NCI-H524 treated with DMSO at 0.1 percent for 48 hours (cell line): ENCODE data around the gene CDK18.

Experiments
- DNase-seq: peaks from one replicate; lab custom pipeline; 2025; lab: John Stamatoyannopoulos, UW

The CDK18 gene

DNA sequence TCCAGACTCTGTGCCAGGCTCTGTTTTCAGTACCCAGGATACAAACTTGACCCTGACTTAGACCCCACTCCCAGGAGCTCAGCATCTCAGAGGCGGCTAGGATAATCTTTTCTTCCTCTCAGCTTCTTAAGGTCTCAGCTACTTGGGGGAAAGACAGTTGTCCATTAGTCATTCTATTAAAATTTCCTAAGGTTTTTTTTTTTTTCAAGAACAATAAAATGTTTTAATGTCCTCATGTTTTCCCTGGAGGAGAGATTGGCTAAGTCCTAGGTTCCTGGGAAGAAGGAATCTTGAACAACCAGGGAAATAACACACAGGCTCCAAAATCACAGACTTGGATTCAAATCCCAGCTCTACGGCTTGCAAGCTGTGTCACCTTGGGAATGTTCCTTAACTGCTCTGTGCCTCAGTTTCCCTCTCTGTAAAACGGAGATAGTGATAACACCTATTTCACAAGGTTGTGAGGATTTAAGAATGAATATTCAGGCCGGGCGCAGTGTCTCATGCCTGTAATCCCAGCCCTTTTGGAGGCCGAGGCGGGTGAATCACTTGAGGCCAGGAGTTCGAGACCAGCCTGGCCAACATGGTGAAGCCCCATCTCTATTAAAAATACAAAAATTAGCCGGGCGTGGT, 33.0 kb downstream of the CDK18 start:
- DNase-seq: no peak

DNA sequence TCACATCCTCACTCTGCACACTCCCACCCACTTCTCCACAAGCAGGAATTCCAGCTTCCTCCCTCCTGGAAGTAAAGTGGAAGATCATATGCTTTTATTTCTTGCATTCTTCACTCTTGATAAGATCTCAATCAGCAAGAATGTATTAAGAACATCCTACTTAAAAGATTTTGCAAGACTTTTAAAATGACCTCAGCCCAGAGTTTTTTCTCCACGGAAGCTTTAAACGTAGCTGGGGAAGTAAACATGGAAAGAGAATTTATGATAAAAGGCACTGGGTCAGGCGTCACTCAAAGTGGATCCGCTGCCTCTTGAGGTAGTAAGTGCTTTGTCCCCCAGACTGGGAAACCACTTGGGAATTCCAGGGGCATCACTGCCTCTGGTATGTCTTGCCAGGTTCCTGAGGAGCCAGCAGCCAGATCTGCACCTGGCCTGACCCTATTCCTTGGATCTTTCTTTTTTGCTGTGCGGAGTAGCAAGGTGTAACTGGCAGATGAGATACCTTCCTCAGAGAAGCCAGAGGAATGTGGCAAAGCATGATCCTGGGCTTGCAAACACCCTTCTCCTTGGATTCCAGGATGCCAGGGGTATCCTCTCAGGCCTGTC, 33.9 kb downstream of the CDK18 start:
- no peak for DNase-seq

DNA sequence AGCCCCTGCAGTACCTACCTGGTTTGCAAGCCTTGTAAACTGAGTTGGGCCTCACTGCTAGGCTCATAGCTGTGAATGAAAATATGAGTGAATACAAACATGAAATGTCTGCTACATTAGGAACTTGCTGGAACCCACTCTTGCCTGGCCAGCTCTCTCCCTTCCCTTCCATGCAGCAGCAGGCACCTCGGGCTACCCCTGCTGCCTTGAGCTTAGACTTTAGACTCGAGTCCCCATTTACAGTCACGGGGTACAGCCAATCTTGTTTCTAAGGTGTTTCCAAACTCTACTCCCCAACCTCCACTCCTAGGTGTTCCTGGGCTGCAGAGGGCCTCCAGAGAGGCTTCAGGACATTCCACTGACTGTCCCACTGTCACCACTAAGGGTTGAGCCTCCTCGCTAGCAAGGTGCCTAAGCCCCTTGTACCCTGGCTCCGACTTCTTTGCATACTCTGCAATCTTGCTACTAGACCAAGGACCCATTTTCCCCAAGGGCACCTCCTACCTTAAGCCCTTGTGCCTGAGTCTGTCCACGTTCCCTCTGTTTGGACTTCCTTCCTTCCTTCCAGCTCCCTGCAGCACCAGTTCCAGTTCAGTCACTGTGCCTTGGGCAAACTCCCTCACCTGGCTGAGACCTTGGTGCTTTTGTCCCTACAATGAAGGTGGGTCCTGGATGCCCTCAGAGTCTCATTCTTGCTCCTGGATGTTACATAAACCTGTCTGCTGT, 36.9 kb downstream of the CDK18 start:
- DNase-seq: no peak

DNA sequence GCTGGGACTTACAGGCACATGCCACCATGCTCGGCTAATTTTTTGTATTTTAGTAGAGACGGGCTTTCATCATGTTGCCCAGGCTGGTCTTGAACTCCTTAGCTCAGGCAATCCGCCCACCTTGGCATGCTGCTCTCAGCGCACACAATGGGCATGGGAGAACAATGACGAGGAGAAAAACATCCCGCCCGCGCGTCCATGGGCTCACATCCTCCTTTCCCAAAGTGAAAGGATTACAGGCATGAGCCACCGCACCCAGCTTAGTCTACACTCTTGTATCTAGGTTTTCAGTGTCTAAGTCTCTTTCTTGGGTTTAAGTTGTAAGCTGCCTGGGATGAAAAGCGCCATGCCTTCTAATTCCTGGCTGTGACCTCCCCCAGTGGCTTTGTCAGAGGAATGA, 37.9 kb downstream of the CDK18 start:
- DNase-seq: no peak

DNA sequence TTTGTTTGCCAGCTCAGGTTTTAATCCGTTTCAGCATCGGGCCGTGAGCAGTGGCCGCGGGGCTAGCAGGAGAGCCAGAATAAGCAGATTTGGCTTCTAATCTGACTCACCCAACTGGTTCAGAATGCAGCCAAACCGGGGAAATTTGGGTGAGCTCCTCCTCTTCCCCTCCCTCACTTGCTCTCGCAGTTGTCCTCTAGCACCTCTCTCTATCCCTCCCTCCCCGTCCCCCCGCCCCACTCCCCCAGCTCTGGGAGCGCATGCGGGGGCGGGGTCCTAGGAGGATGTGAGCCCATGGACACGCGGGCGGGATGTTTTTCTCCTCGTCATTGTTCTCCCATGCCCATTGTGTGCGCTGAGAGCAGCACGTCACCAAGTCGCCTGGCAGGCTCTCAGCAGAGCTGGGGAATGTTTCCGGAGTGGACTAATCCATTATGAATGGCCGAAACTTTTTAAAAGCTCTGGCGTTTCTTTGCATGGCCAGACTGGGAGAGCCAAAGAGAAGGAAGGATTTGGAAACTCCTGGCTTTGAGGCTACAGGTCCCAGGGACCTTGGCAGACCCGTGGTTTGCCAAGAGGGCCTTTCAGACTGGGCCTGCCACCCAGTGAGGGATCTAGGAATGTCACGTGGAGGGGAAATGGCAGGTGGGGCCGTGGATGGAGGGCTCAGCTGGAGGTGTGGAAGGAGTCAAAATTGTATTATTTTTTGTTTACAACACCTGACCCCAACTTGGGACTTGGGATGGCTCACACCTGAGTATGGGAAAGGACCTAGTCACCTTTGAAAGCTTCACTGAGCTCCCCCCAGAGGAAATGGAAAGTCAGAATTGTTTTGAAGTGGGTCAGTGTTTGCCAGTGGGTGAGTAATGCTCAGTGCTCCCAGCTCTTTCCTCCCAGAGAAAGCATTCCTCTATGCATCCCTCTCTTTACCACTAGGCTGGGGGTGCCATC, 39.2 kb downstream of the CDK18 start:
- DNase-seq: no peak

DNA sequence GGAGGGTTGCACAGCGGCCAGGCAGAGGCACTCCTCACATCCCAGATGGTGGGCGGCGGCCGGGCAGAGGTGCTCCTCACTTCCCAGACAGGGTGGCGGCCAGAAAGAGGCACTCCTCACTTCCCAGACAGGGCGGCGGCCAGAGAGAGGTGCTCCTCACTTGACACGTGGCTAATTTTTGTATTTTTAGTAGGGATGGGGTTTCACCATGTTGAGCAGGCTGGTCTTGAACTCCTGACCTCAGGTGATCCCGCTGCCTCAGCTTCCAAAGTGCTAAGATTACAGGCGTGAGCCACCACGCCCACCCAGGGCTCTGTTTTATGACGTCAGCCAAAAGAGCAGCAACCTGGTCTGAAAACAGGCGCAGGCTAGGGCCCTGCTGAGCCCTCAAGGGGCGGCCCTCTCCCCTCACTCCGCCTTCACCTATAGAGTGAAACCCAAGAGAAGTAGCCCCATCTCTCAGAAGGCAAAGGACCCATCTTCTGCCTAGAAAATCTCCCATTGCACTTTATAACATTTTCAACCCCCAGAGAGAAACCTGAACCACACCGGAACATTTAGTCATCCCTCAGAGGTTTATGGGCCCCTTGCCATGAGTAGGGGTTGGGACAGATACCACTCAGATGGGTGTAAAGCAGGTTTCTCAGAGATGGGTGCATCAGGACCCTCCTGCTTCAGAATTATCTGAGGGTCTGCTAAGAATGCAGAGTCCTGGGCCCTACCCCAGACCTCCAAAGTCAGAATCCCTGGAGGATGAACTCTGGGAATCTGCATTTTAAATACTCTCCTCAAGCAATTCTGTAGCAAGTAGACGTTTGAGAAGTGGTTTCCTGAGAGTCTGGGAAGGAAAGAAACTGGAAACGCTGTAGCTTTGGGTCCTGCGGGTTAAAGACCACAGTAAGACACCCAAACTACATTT, 40.8 kb downstream of the CDK18 start:
- DNase-seq: no peak

DNA sequence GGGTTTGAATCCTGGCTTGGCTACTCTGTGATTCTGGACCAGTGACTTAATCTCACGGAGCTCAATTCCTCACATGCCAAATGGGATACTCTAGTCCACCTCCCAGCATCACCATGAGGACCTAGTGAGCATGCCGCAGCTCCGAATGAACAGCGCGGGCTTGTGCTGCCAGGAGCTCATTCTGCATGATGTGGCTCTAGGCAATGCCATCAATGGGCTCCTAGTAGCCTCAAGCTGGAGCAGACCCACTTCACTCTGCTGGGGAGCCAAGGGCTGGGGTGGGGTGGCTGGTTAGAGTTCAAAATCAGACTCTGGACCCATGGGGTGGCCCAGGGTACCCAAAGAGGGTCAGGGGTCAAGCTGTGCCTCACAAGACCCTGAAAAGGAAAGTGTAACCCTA, 41.5 kb downstream of the CDK18 start:
- no peak for DNase-seq

DNA sequence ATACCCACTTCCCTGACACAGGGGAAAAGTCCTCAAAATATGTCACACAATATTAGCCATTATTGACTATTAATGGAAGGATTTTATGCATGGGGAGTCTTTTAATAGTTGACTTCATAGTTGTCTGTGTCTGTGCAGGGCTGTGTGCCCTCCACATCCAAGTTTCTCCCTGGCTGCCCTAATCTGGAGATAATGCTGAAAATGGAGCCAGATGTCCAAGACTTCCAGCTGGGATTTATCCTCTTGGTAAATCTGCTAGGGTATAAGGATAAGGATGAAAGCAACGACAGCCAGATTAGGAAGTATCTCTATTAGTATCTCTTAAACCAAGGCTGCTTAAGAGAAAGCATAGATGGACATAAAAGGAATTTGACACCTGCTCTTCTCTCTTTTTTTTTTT, 42.1 kb downstream of the CDK18 start:
- no peak for DNase-seq

DNA sequence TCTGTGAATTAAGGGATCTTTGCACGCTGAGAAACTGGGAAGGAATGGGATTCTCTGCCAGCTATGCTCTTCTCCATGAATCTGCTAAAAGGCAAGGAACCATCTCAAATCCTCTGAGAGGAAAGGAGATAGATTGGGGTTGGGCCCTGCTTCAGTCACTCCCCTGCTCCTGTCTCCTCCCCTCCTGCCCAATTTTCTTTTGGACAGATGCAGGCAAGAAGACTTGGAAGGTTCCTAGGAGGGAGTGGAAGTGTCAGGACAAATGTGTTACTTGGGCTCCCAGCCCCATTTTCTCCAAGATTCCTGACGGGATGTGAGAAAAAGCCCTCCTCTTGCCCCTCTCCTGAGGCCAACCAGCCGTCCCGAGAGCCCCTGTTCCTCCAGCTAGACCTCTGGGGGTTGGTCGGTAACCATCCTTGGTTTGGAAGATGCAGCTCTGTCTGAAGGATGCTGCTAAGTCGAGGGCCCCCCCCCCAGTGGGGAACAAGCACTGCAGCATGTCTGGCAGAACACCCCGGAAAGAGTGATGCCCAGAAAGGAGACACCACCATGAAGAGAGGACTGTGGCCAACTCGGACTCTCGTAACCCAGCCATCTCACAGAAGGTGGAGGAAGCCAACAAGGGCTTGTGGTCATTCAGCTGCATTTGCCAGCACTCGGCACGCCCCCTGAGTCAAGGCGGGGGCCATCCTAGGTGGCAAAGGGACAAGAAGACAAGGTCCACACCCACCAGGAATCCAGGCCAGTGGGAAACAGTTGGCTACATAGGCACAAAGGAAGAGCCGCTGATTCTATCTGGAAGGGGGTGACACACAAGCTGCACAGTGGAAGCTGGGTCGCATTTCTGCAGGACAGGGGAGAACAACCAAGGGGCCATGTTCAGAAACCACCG, 43.7 kb downstream of the CDK18 start:
- DNase-seq: no peak

DNA sequence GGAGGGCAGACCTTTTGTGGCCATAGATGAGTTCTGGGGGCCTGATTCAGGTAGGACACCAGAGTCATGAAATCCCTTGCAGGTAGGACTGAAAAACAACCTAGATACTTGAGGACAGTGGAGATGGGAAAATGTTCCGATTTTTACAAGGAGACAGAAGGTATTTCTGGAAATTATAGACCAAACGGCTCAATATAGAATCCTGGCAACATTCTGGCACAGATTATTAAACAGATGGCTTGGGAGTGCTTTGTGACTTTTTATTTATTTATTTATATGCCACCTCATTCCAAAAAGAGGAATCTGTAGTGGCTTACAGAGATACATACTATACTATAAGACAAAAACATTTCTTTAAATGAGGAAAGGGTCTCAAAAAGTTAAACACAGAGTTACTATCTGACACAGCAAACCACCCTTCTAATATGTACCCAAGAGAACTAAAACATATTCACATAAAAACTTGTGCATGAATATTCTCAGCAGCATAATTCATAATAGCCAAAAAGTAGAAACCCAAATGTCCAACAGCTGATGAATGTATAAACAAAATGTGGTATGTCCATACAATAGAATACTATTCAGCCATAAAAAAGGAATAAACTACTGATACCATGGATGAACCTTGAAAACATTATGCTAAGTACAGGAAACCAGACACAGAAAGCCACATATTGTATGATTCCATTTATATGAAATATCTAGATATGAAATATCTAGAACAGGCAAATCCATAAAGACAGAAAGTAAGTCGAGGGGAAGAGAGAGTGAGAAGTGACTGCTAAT, 49.8 kb downstream of the CDK18 start:
- no peak for DNase-seq

DNA sequence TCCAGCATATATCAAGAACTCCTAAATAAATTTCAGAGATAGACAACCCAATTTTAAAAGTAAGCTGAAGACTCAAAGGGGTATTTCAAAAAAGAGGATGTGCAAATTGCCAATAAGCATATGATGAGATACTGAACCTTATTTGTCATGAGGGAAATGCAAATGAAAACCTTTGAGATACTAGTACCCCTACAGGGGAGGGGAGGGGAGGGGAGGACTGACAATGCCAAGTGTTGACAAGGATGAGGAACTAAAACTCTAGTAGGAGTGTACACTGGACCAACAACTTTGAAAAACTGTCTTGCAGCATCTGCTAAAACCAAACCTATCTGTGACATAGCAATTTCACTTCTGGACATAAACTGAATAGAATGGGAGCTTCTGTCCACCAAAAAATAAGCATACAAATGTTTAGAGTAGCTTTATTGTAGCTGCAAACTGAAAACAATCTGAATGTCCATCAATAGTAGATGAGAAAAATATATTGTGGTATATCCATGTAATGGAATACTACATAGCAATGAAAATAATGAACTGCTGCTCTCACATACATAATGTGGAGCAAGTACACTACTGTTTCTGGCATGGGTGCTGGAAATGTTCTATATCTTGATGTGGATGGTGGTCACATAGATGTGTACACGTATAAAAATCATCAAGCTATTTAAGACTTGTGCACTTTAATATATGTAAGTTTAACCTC, 57.2 kb downstream of the CDK18 start:
- no peak for DNase-seq

DNA sequence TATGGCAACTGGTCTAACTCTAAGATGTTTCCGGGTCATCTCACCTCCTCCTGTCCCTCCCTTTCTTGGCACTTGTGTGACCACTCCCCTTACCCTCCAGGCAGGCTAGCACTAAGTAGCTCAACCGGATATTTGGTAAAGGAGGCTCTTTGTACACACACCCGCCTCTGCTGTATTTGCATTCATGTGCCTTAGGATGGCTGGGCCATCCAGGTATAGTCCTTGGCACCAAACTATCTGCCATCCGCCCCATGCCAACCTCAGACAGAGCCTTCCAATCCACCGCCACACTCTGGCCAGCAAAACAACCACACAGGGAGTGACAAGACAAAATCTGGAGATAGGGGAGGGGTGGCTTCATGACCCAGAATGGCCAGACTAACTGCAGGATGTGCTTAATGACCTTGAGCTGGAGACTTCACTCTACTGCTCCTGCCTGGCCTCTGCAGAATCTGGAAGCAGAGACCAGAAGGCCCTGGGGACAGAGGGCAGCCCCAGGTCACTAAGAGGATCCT, 59.5 kb downstream of the CDK18 start:
- DNase-seq: no peak

DNA sequence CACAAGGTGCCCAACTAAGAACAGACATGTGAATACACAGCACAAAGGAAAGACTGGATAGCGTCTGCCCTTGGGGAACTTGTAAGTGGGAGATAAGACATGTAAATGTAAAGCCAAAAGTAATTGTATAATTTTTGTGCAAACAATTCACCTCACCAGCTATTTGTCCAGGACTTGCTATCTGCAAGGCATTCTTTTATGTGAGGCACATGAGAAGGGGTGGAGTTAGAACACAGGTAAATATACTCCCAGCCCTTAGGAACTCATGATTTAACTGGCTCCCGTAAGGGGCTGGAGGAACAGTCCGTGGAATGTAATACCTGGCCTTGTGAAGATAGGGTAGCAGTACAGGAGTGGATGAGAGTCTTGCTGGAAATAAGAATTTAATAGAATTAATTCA, 61.3 kb downstream of the CDK18 start:
- DNase-seq: no peak

DNA sequence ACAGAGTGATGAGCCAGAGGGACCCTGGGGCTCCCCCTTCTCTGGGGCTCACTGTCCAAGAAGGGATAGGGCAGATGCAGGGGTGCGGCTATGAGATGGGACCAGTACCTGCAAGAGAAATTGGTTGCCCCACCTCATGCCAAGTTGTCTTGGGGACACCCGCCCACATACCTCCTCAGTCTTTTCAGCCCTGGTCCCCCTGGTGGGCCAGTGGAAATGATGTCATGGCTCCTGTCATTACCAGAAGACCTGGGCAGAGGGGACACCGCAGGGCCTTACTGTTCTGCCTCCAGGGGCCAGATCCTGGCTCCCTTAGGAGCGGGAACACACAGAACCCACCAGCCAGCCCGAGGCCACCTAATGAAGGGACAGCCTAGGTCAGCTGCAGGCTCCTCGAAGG, 63.2 kb downstream of the CDK18 start:
- DNase-seq: no peak

DNA sequence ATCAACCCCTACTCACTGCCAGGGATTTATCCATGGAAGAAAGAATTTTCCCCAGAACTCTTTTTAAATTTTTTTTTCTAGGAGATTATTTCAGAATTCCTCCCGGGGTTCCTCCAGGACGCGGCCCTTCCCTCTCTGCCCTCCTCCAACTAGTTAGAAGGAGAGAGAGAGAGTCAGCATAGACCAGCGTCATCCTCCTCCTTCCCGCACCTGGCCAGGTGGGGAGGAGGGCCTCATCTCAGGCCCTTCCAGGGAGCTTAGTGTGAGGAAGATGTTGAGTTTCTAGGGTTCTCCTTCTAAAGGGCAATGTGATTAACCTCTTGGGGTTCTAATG, 63.6 kb downstream of the CDK18 start:
- no peak for DNase-seq

DNA sequence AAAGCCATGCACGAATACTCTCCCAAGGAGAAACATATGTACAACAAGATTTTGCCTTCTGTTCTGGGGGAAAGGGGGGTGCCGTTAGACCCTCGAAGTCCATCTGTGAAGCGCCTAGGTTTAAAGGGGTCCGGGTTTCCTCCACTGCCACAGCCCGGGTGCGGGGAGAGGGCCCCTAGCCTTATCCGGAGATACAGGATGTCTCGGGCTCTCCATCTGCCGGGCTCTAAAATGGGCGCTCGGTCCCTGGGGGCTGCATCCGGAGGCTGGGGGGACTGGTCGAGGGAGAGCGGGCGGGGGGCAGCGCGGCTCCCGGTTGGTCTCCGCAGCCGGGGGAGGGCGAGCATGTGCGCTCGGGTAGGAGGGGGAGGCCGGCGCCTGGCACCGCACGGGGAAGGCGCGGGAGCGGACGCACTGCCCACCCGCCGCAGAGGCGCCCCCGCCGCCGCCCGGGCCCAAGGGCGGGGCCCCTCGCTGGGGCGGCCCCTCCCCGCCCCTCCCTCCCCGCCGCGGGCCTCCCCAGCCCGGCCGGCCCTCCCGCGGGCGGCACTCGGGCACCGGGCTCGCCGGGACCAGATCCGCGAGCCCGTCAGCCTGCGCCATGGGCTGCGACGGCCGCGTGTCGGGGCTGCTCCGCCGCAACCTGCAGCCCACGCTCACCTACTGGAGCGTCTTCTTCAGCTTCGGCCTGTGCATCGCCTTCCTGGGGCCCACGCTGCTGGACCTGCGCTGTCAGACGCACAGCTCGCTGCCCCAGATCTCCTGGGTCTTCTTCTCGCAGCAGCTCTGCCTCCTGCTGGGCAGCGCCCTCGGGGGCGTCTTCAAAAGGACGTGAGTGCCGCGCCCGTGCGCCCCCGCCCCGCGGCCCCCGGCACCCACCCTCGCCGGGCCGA, 64.2 kb downstream of the CDK18 start:
- no peak for DNase-seq

DNA sequence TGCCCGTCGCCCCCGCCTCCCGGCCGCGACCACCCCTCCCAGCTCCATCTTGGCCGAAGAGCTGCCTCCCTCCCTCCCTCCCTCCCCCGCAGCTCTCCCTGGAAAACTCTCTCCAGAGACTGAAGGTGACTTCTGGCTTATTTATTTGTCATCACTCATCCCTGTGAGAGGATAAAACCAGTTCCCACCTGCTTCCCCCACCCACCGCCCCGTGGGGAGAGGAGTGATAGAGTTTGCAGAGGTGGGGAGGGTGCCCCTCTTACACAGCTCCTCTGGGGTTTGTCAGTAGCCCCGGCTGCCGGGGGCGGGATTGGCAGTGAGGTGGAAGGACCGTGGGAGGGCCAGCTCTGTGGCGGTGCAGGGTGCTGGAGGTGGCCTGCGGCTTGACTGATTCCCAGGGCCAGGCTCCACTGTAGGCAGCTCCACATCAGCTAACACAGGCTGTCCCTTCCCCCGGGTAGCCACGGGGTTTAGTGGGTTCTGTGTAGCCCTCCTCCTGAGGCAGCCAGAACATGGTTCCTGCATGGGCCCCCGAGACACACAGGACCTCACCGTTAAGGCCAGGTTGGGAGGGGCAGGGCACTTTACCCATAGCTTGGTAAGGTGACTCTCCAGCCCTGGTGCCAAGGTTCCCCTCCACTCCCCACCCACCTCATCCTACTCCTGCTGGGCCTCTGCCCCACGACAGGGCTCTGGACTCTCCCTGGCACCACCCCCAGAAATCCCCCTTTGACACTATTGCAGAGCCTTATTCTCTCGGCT, 65.1 kb downstream of the CDK18 start:
- no peak for DNase-seq
